ENCODE results near the gene KNDC1.

GRCh38 chr10:133245439-133246235, 85.6 kb downstream of the KNDC1 start:
- TF ChIP-seq GATA3 (IDR thresholded peaks at IDR 0.05; ENCODE audit: low read depth, low read length) = no peak
- no peak for TF ChIP-seq GATA2 (IDR thresholded peaks at IDR 0.05; ENCODE audit: low read depth, low read length)

All from SH-SY5Y (cell line).